IMR-90 (cell line): ENCODE measurements around the gene NCBP2L. TPM values are rescaled to one million over a fixed set of nuclear protein-coding genes. Genes with fewer than 3 reads are reported as not detected.

Source experiments
- ATAC-seq: fragments of 200-7000 bp; cut with Tn5 transposase; 2 replicates; pipeline ENCODE4 v1.9.1; 2020; ENCODE audit warnings: low read depth, mild to moderate bottlenecking, moderate library complexity
- BruUV-seq: library from RNA; stranded (reverse); fragments of 400-500 nt; replicated peaks from 2 replicates; lab custom pipeline; 2021; lab: Mats Ljungman, UMichigan
- CTCF ChIA-PET: fragments of 300-600 bp; formaldehyde crosslinking; extraction: SDS; loops from one replicate; lab custom pipeline; 2021; ENCODE audit warnings: antibody characterized with exemption; lab: Yijun Ruan, JAX
- POLR2A ChIA-PET: fragments of 300-600 bp; sonication (Branson Sonifier 250); formaldehyde crosslinking; loops from one replicate; lab custom pipeline; 2022; ENCODE audit warnings: antibody characterized with exemption; ENCODE audit not compliant: unreplicated experiment; lab: Charles Lee
- DNase-seq: peaks from one replicate; pipeline ENCODE4 v3.0.0; 2013
- H2AFZ ChIP-seq: replicated peaks from 2 replicates; pipeline ENCODE3; 2013; ENCODE audit warnings: low read length, mild to moderate bottlenecking; ENCODE audit not compliant: poor library complexity
- H2AK5ac ChIP-seq: 2 replicates; pipeline ENCODE4 v1.6.1; 2013; ENCODE audit warnings: low read depth, low read length, inconsistent platforms
- H2AK9ac ChIP-seq: replicated peaks from 2 replicates; pipeline ENCODE3; 2013; ENCODE audit warnings: mild to moderate bottlenecking, low read depth, low read length, moderate library complexity; ENCODE audit not compliant: poor library complexity
- H2BK120ac ChIP-seq: 2 replicates; pipeline ENCODE4 v1.6.1; 2013; ENCODE audit warnings: low read depth, low read length, inconsistent platforms
- H2BK15ac ChIP-seq: 3 replicates; pipeline ENCODE4 v1.6.1; 2013; ENCODE audit warnings: low read depth, low read length, inconsistent platforms
- H2BK20ac ChIP-seq: 2 replicates; pipeline ENCODE4 v1.6.1; 2013; ENCODE audit warnings: low read depth, mild to moderate bottlenecking, inconsistent platforms, low read length, moderate library complexity
- H2BK5ac ChIP-seq: 2 replicates; pipeline ENCODE4 v1.6.1; 2013; ENCODE audit warnings: mild to moderate bottlenecking, low read depth, low read length, inconsistent platforms; ENCODE audit not compliant: poor library complexity, severe bottlenecking
- H3K14ac ChIP-seq: replicated peaks from 2 replicates; pipeline ENCODE4 v1.6.1; 2013; ENCODE audit warnings: low read depth, low read length, inconsistent platforms
- H3K18ac ChIP-seq: 2 replicates; pipeline ENCODE4 v1.6.1; 2013; ENCODE audit warnings: low read depth, low read length, control low read depth
- H3K23ac ChIP-seq: 2 replicates; pipeline ENCODE4 v1.6.1; 2013; ENCODE audit warnings: low read depth, low read length, inconsistent platforms
- H3K27ac ChIP-seq: 2 replicates; pipeline ENCODE4 v1.5.1; 2013; ENCODE audit warnings: mild to moderate bottlenecking, control low read depth, low read length; ENCODE audit not compliant: insufficient read depth
- H3K27me3 ChIP-seq: 2 replicates; pipeline ENCODE4 v1.6.1; 2013; ENCODE audit warnings: low read length; ENCODE audit not compliant: control insufficient read depth, insufficient read depth
- H3K36me3 ChIP-seq: 2 replicates; pipeline ENCODE4 v1.6.1; 2013; ENCODE audit warnings: low read length, mixed read lengths; ENCODE audit not compliant: control insufficient read depth, insufficient read depth
- H3K4ac ChIP-seq: 2 replicates; pipeline ENCODE4 v1.6.1; 2013; ENCODE audit warnings: low read depth, low read length, inconsistent platforms
- H3K4me1 ChIP-seq: 2 replicates; pipeline ENCODE4 v1.6.1; 2013; ENCODE audit warnings: low read length, mixed read lengths; ENCODE audit not compliant: control insufficient read depth, insufficient read depth
- H3K4me2 ChIP-seq: 2 replicates; pipeline ENCODE4 v1.6.1; 2013; ENCODE audit warnings: low read depth, mild to moderate bottlenecking, control low read depth, low read length, moderate library complexity
- H3K4me3 ChIP-seq: 2 replicates; pipeline ENCODE4 v1.5.1; 2013; ENCODE audit warnings: low read depth, mild to moderate bottlenecking, control low read depth, low read length, moderate library complexity; ENCODE audit not compliant: insufficient read depth
- H3K56ac ChIP-seq: 2 replicates; pipeline ENCODE4 v1.6.1; 2013; ENCODE audit warnings: low read length, inconsistent platforms; ENCODE audit not compliant: insufficient read depth; ENCODE audit errors: extremely low read depth
- H3K79me1 ChIP-seq, 2 experiments: 2 replicates each; pipeline ENCODE4 v1.6.1; 2013; ENCODE audit warnings: low read length in 2 of 2, inconsistent platforms in 1 of 2, low read depth in 1 of 2
- H3K9ac ChIP-seq: 2 replicates; pipeline ENCODE4 v1.6.1; 2013; ENCODE audit warnings: low read depth, low read length, control low read depth
- H3K9me1 ChIP-seq: 2 replicates; pipeline ENCODE4 v1.6.1; 2013; ENCODE audit warnings: low read length, inconsistent platforms; ENCODE audit not compliant: insufficient read depth
- H3K9me3 ChIP-seq: 2 replicates; pipeline ENCODE4 v1.6.1; 2013; ENCODE audit warnings: low read length; ENCODE audit not compliant: control insufficient read depth, insufficient read depth
- H4K20me1 ChIP-seq: 2 replicates; pipeline ENCODE4 v1.6.1; 2013; ENCODE audit warnings: low read length, inconsistent platforms; ENCODE audit not compliant: insufficient read depth
- H4K5ac ChIP-seq: 2 replicates; pipeline ENCODE4 v1.6.1; 2013; ENCODE audit warnings: mild to moderate bottlenecking, low read depth, low read length, control low read depth
- H4K8ac ChIP-seq, 2 experiments: 2 replicates each; pipeline ENCODE4 v1.6.1; 2013; ENCODE audit warnings: low read depth in 2 of 2, low read length in 2 of 2, control low read depth in 1 of 2, inconsistent platforms in 1 of 2
- H4K91ac ChIP-seq: 2 replicates; pipeline ENCODE4 v1.6.1; 2013; ENCODE audit warnings: low read depth, low read length, inconsistent platforms; ENCODE audit not compliant: insufficient read depth
- BHLHE40 ChIP-seq: fragments of 150-350 bp; IDR thresholded peaks from 2 replicates; pipeline ENCODE4 v1.6.1; 2016; ENCODE audit warnings: mild to moderate bottlenecking, low read depth, low read length
- CEBPB ChIP-seq: IDR thresholded peaks from 2 replicates; pipeline ENCODE4 v1.6.1; 2012; ENCODE audit warnings: low read depth, low read length, improper control_type of control experiment
- CHD1 ChIP-seq: IDR thresholded peaks from 2 replicates; pipeline ENCODE4 v1.6.1; 2012; ENCODE audit warnings: low read depth, low read length, improper control_type of control experiment
- FOS ChIP-seq: fragments of 150-350 bp; IDR thresholded peaks from 2 replicates; pipeline ENCODE4 v1.6.1; 2016; ENCODE audit warnings: low read depth, low read length
- MAFK ChIP-seq: IDR thresholded peaks from 2 replicates; pipeline ENCODE4 v1.6.1; 2012; ENCODE audit warnings: low read depth, low read length, improper control_type of control experiment
- MAZ ChIP-seq: IDR thresholded peaks from 2 replicates; pipeline ENCODE4 v1.6.1; 2012; ENCODE audit warnings: low read depth, mild to moderate bottlenecking, low read length, improper control_type of control experiment, moderate library complexity, borderline replicate concordance
- MXI1 ChIP-seq: IDR thresholded peaks from 2 replicates; pipeline ENCODE4 v1.6.1; 2012; ENCODE audit warnings: low read depth, mild to moderate bottlenecking, low read length, moderate library complexity, borderline replicate concordance
- NFE2L2 ChIP-seq: fragments of 150-350 bp; IDR thresholded peaks from 2 replicates; pipeline ENCODE4 v1.6.1; 2016; ENCODE audit warnings: low read depth, mild to moderate bottlenecking, low read length
- POLR2A ChIP-seq: IDR thresholded peaks from 2 replicates; pipeline ENCODE4 v1.6.1; 2012; ENCODE audit warnings: mild to moderate bottlenecking, low read depth, low read length
- RAD21 ChIP-seq: IDR thresholded peaks from 2 replicates; pipeline ENCODE4 v1.6.1; 2012; ENCODE audit warnings: low read length, improper control_type of control experiment
- RCOR1 ChIP-seq: IDR thresholded peaks from 2 replicates; pipeline ENCODE4 v1.6.1; 2012; ENCODE audit warnings: mild to moderate bottlenecking, low read length, improper control_type of control experiment; ENCODE audit not compliant: insufficient replicate concordance
- RFX5 ChIP-seq: IDR thresholded peaks from 2 replicates; pipeline ENCODE4 v1.8.0; 2012; ENCODE audit warnings: low read depth, mild to moderate bottlenecking, low read length, moderate library complexity
- SMC3 ChIP-seq: fragments of 150-350 bp; IDR thresholded peaks from 2 replicates; pipeline ENCODE4 v1.6.1; 2016; ENCODE audit warnings: low read depth, mild to moderate bottlenecking, antibody characterized with exemption, low read length, moderate library complexity
- WGBS, 2 experiments: methylation state at CpG; one replicate each; pipeline versions ENCODE4 v1.1.5 to v1.1.7; 2013; ENCODE audit warnings: missing lambda C conversion rate in 2 of 2; ENCODE audit not compliant: insufficient read length in 1 of 2; ENCODE audit errors: extremely low coverage in 2 of 2; 5-methylcytosine and 5-hydroxymethylcytosine counted together
- dilution Hi-C: fragments of 300-500 bp; cut with HindIII; formaldehyde crosslinking; loops from one replicate; pipeline ENCODE4 v1.14.3; 2018; ENCODE audit warnings: low sequenced_read_pairs; ENCODE audit not compliant: unreplicated experiment
- in situ Hi-C: fragments of 300-500 bp; cut with MboI; formaldehyde crosslinking; loops from 3 replicates; pipeline ENCODE4 v1.14.3; 2019; ENCODE audit warnings: low sequenced_read_pairs, inconsistent platforms, mixed read lengths
- intact Hi-C: fragments of 100-400 bp; cut with micrococcal nuclease; formaldehyde crosslinking; loops from 2 replicates; pipeline ENCODE4 v1.10.0; 2022
- polyA plus RNA-seq, 3 experiments: library from polyadenylated mRNA; depleted of rRNA; stranded (reverse); fragments of >200 nt; gene quantifications; 2 replicates each; pipeline ENCODE4 v1.2.3, GENCODE V29; 2012; ENCODE audit warnings: low replicate concordance in 1 of 3
- total RNA-seq: library from RNA; depleted of rRNA; stranded (reverse); fragments of >200 nt; gene quantifications from 2 replicates; pipeline ENCODE4 v1.2.3, GENCODE V29; 2012
- TF ChIP-seq, protein P1 (sequence below): fragments of 150-350 bp; IDR thresholded peaks from 2 replicates; pipeline ENCODE4 v1.6.1; 2017; ENCODE audit warnings: mild to moderate bottlenecking, antibody characterized with exemption, low read length, low read depth
- TF ChIP-seq, protein P2 (sequence below): fragments of 150-350 bp; IDR thresholded peaks from 2 replicates; pipeline ENCODE4 v1.6.1; 2016; ENCODE audit warnings: low read depth, mild to moderate bottlenecking, low read length, moderate library complexity, borderline replicate concordance
- TF ChIP-seq, protein P3 (sequence below): conservative IDR thresholded peaks from 2 replicates; pipeline ENCODE4 v1.5.1; 2012; ENCODE audit warnings: mild to moderate bottlenecking, low read depth, low read length, improper control_type of control experiment

The NCBP2L gene
- total and polyA plus RNA-seq, 2 of the 4 experiments (the other 2 are of a cell fraction): not detected

DNA sequence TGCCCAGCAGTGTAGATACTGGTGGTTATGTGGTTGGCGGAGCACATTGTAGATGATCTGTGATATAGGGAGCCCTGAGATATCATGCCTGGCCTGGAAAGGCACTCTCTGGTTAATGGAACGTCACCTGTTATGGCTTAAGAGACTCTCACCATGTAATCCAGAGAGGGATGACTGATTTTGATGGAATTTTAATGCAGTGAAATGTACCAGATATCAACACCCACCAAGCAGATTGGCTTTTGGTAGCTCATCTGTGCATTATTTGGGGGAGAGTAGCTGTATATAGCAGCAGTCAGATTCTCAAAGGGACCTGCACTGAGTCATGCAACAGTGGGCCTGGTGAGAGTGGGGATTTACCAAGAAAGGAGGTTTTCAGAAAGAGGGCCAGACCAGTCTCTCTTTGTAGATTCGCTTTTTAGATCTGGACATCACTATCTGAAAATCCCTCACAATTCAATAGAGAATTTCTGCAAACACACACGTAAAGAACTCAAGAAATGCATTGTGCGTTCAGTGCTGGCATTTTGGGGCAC lies 19.2 kb upstream of the NCBP2L start:
- Histone ChIP-seq H3K9me3 (no peaks in the 10 kb centered on the region), H2AFZ (no peak overlapping the region), H3K36me3 (no peaks in the 10 kb centered on the region), H3K4me2 (no peak overlapping the region), H2BK5ac (no peak overlapping the region), H3K4me1 (no peaks in the 10 kb centered on the region), H3K18ac (no peak overlapping the region), H2BK120ac (no peak overlapping the region), H2BK20ac (no peak overlapping the region), H4K91ac (no peak overlapping the region), H3K23ac (no peak overlapping the region), H2BK15ac (no peak overlapping the region), H3K4ac (no peak overlapping the region), H3K56ac (no peak overlapping the region), H3K27me3 (peaks cover 60% of the 10 kb centered on the region), H3K4me3 (no peak overlapping the region), H2AK9ac (no peak overlapping the region), H2AK5ac (no peak overlapping the region), H3K9ac (no peak overlapping the region), H3K14ac (no peak overlapping the region), H4K8ac (no peak overlapping the region), H4K20me1 (no peaks in the 10 kb centered on the region), H4K5ac (no peak overlapping the region), H3K79me1 (no peaks in the 10 kb centered on the region), H3K27ac (no peak overlapping the region), H3K9me1 (no peaks in the 10 kb centered on the region)
- POLR2A ChIA-PET: interaction anchor here (0.5 kb wide), 1 partner anchor 26 kb away, joined by 3 read pairs; no protein-coding TSS in a partner anchor
- TF ChIP-seq MAFK (no peak), BHLHE40 (no peak), RFX5 (no peak), CHD1 (no peak), CEBPB (no peak), MAZ (no peak), FOS (no peak), MXI1 (no peak), RAD21 (no peak), POLR2A (no peak), SMC3 (no peak), RCOR1 (no peak), NFE2L2 (no peak)
- TF ChIP-seq, protein P1, sequence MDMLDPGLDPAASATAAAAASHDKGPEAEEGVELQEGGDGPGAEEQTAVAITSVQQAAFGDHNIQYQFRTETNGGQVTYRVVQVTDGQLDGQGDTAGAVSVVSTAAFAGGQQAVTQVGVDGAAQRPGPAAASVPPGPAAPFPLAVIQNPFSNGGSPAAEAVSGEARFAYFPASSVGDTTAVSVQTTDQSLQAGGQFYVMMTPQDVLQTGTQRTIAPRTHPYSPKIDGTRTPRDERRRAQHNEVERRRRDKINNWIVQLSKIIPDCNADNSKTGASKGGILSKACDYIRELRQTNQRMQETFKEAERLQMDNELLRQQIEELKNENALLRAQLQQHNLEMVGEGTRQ: no peak
- TF ChIP-seq, protein P2, sequence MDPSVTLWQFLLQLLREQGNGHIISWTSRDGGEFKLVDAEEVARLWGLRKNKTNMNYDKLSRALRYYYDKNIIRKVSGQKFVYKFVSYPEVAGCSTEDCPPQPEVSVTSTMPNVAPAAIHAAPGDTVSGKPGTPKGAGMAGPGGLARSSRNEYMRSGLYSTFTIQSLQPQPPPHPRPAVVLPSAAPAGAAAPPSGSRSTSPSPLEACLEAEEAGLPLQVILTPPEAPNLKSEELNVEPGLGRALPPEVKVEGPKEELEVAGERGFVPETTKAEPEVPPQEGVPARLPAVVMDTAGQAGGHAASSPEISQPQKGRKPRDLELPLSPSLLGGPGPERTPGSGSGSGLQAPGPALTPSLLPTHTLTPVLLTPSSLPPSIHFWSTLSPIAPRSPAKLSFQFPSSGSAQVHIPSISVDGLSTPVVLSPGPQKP: no peak
- TF ChIP-seq, protein P3, sequence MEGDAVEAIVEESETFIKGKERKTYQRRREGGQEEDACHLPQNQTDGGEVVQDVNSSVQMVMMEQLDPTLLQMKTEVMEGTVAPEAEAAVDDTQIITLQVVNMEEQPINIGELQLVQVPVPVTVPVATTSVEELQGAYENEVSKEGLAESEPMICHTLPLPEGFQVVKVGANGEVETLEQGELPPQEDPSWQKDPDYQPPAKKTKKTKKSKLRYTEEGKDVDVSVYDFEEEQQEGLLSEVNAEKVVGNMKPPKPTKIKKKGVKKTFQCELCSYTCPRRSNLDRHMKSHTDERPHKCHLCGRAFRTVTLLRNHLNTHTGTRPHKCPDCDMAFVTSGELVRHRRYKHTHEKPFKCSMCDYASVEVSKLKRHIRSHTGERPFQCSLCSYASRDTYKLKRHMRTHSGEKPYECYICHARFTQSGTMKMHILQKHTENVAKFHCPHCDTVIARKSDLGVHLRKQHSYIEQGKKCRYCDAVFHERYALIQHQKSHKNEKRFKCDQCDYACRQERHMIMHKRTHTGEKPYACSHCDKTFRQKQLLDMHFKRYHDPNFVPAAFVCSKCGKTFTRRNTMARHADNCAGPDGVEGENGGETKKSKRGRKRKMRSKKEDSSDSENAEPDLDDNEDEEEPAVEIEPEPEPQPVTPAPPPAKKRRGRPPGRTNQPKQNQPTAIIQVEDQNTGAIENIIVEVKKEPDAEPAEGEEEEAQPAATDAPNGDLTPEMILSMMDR: no peak
- no TSS peak for BruUV-seq
- CTCF ChIA-PET: no interaction called here
- intact Hi-C loops: no loop called here
- dilution Hi-C loops: no loop called here
- no peak for DNase-seq
- 60% methylated on average over 2 of the region's 5 CpGs; no CpG with 5 or more reads in 1 of the 2 experiments for WGBS, 2 experiments
- ATAC-seq: no peak
- in situ Hi-C loops: no loop called here
